Left colon (tissue), 2 donors: Measurements from ENCODE around the gene TENM3. TPM values are rescaled to one million over a fixed set of nuclear protein-coding genes. Genes with fewer than 3 reads are reported as not detected.

Source experiments
- ATAC-seq: fragments of 200-7000 bp; cut with Tn5 transposase; one replicate; pipeline ENCODE4 v1.9.1; 2020; ENCODE audit warnings: mild to moderate bottlenecking, moderate library complexity
- DNase-seq, 2 donors: peaks; one replicate each; pipeline ENCODE4 v3.0.0-alpha.2; 2020
- intact Hi-C, 2 donors: fragments of 100-400 bp; cut with DNase I in 1 of 2; cut with micrococcal nuclease in 1 of 2; formaldehyde crosslinking; loops; one replicate each; pipeline versions ENCODE4 v1.11.2 to v1.14.0; 2022; cut with DNase I, micrococcal nuclease
- total RNA-seq, 2 donors: library from RNA; stranded (reverse); fragmentation: NEBNext Ultra II Directional; extraction: Animal tissue kit (Norgen Biotek cat#: 25700); gene quantifications; one replicate each; pipeline ENCODE4 v1.2.1, GENCODE V29; 2021
- donor health status: DM: no; HTN: no; CAD: no.
- donor health status: DM: yes; HTN: yes; CAD: no.

The TENM3 gene
- total RNA-seq, 2 donors from 2014 or later: 0.18 to 2.2 TPM

GRCh38 chr4:182655340-182655739, 412.1 kb downstream of the TENM3 start:
- intact Hi-C loops: no loop called here
- ATAC-seq: no peak
- DNase-seq: no peak

GRCh38 chr4:182662551-182662950, 419.3 kb downstream of the TENM3 start:
- no peak for DNase-seq
- no peak for ATAC-seq
- intact Hi-C loops: no loop called here

- intact Hi-C loops: no loop called here
- DNase-seq: no peak
- no peak for ATAC-seq
Observed at GRCh38 chr4:182671231-182671630, 428.0 kb downstream of the TENM3 start.

- no peak for ATAC-seq
- intact Hi-C loops: no loop called here
- no peak for DNase-seq
Observed at GRCh38 chr4:182671749-182672148, 428.5 kb downstream of the TENM3 start.

DNA sequence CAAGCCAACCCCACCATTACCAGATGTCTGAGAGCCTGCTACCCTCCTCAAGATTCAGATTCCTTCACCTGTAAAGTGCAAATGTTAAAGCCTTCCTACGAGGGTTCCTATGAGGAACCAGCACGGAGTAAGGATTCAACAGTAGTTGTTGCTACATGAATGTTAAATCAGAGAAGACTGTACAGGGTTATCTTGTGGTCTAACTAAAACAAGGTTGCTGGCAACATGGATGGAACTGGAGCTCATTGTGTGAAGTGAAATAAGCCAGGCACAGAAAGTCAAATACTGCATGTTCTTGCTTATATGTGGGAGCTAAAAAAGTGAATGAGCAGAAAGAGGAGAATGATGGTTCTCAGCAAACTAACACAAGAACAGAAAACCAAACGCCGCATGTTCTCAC, 435.4 kb downstream of the TENM3 start:
- DNase-seq: no peak
- ATAC-seq: no peak
- intact Hi-C loops: no loop called here

DNA sequence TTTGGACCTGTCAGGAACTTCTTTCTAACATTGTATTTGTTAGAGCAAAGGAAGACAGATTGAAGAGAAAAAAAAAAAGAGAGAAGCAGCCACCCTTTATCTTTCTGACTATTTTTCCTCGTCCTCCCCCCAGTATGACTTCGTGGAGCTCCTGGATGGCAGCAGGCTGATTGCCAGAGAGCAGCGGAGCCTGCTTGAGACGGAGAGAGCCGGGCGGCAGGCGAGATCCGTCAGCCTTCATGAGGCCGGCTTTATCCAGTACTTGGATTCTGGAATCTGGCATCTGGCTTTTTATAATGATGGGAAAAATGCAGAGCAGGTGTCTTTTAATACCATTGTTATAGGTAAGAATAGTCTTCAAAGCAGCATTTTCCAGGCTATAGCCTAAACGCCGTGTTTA, 436.3 kb downstream of the TENM3 start:
- intact Hi-C loops: no loop called here
- DNase-seq: no peak
- ATAC-seq: no peak

DNA sequence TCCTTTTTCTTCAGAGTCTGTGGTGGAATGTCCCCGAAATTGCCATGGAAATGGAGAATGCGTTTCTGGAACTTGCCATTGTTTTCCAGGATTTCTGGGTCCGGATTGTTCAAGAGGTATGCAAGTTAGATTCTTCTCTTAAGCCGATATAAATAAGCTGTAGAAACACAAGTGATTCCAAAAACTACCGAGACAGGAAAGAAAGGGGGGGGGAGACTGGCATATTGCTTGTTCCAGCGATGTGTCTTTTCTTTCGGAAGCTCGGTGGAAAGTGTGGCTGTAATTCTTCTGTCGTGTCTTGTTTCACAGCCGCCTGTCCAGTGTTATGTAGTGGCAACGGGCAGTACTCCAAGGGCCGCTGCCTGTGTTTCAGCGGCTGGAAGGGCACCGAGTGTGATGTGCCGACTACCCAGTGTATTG, 437.0 kb downstream of the TENM3 start:
- no peak for DNase-seq
- no peak for ATAC-seq
- intact Hi-C loops: no loop called here

- intact Hi-C loops: no loop called here
- ATAC-seq (no peak), DNase-seq (no peak)
Observed at GRCh38 chr4:182683661-182684060, 440.5 kb downstream of the TENM3 start.

DNA sequence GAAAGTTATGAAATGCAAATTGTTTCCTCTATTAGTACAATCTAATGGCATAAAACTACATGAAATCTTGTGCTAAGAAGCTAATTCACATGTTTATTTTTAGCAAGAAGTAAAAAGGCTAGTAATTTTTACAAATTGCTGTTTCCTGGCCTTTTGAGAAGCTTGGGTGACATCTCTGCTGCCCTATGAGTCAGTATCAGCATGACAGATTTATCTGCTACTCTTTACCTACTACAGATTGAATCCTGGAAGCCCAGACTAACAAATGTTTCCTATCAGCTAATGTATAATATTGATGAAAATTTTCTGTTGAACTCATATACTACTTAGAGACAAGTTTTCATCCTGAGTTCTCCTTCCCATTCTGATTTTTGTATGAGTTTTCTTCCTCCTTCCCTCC, 441.6 kb downstream of the TENM3 start:
- DNase-seq: no peak
- ATAC-seq: no peak
- intact Hi-C loops: no loop called here

DNA sequence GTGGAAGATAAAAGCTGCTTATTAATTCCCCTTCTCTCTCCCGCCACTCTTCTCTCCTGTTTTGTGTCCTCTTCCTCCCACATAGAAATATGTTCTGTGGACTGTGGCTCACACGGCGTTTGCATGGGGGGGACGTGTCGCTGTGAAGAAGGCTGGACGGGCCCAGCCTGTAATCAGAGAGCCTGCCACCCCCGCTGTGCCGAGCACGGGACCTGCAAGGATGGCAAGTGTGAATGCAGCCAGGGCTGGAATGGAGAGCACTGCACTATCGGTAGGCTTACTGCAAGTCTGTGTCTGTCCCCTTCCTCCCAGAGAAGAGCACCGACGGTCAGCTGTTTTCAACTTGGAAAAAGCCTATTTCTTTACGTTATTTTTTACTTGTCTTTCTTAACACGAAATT, 444.9 kb downstream of the TENM3 start:
- DNase-seq (no peak), ATAC-seq (no peak)
- intact Hi-C loops: no loop called here

DNA sequence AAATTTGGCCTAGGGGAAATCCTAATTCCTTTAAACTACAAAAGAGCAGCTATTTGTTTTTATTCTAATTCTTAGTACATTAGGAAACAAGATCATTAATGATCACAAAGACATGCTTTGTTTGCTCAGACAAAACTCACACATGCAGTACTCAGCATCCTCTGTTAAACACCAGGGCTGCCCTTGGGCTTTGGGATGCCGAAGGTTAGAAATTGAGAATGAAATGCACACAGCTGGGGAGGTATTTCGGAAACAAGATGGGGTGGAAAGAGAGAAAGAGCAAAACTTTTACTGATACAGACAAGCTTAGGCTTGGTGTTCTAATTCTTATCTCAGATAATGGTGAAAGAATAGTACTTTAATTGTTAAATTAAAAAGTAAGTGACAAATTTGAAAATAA, 451.3 kb downstream of the TENM3 start:
- intact Hi-C loops: no loop called here
- DNase-seq (no peak), ATAC-seq (no peak)

DNA sequence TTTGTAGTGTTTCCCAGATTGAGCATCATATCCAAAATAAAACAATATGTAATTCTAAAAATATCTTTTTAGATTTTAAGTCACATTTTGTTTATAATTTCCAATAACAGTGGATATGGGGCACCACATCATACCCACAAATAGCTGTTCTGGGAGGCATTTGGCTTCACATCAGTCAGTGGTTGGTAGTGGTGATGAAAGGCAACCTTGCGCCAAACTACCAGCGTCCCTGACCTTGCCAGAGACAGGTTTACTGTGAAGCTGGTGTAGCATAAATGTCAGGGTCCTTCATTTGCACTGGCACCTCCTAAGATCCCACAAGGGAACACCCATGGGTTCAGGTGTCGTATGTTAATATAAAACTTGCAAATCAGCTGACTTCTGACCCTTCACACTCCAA, 451.8 kb downstream of the TENM3 start:
- no peak for DNase-seq
- ATAC-seq: no peak
- intact Hi-C loops: no loop called here

DNA sequence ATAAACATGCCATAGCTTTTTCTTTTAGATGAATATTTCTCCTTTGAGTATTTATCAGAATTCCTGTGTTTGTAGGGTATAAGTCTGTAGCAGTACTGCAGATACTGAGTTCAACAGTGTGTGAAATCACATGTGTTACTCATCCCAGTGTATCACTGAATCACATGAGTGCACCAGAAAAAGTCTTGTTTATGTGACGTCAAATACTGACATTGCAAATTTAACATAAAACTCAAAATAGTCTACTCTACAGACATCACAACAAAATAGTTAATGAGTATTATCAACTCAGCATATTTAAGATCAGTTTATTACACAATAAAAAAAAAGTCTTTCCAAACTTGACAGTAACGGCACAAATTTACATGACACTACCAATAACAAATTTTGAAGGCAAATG, 452.6 kb downstream of the TENM3 start:
- no peak for ATAC-seq
- no peak for DNase-seq
- intact Hi-C loops: no loop called here

DNA sequence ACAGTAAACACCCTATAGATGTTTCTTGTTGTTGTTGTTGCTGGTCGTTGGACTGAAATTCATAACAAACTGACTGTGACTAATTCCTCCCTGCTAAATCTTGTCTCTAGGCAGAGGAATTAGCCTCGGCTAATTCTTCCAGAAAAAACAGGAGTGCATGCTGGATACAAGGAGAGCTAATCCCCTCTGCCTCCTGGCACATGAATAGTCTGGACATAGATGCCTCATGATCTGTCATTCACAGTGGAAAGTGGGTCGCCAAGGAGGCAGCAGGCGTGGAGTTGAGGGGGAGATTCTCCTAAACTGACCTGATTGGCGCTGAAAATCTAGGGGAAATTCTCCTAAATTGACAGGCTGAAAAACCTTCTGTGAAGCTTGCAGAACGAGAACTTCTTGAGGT, 453.9 kb downstream of the TENM3 start:
- intact Hi-C loops: no loop called here
- ATAC-seq (no peak), DNase-seq (no peak)

- DNase-seq: no peak
- intact Hi-C loops: no loop called here
- no peak for ATAC-seq
Observed at GRCh38 chr4:182698212-182698611, 455.0 kb downstream of the TENM3 start.

DNA sequence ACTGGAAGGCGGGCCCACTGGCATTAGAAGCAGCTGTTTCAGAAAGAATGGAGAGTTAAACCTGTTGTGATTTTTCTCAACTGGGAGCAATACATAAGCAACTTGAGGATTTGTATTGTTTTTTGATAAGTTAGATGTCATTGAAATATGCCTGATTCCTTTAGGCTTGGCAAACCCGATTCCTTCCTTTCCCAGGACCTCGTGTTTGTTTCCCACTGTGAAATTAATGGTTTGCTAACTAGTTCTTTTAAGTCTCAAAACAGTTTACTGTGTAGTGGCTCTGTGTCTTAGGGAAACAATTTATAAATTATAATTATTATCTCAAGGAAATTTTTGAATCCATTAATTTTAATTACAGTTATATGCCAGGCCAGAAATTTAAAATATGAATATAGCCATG, 456.0 kb downstream of the TENM3 start:
- DNase-seq (no peak), ATAC-seq (no peak)
- intact Hi-C loops: no loop called here

- intact Hi-C loops: no loop called here
- ATAC-seq (no peak), DNase-seq (no peak)
Observed at GRCh38 chr4:182699795-182700194, 456.6 kb downstream of the TENM3 start.

- ATAC-seq (no peak), DNase-seq (no peak)
- intact Hi-C loops: no loop called here
Observed at GRCh38 chr4:182700362-182701160, 457.4 kb downstream of the TENM3 start.

DNA sequence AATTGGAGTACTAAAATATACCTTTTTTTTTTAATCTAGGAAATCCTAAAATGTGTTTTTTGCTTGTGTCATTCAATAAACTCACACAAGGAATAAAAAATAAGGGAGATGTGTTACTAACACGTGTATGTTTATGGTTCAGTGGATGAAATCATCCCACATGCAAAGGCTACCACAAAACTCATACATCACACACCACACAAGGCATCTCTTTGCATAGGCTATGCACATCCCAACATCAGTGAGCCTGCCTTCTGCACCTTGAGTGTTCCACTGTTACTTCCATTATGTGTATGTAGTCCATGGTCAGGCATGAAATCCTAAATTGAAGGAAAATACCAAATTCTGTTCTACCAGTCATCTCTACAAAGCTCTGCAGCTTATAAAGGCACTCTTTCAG, 460.9 kb downstream of the TENM3 start:
- DNase-seq (no peak), ATAC-seq (no peak)
- intact Hi-C loops: no loop called here

GRCh38 chr4:182704948-182705347, 461.7 kb downstream of the TENM3 start:
- DNase-seq (no peak), ATAC-seq (peak; percentile 98)

GRCh38 chr4:182705389-182705788, 462.2 kb downstream of the TENM3 start:
- intact Hi-C loops: no loop called here
- peak; percentile 73 for ATAC-seq
- DNase-seq: no peak

More at GRCh38 chr4:182704948-182705347, 461.7 kb downstream of the TENM3 start:
- intact Hi-C loops: no loop called here
